HEK293 (cell line): Measurements from ENCODE around the gene DAGLA.

Source experiments
- CTCF ChIA-PET: fragments of 350-600 bp; formaldehyde crosslinking; extraction: SDS; loops from one replicate; lab custom pipeline; 2021; ENCODE audit warnings: antibody characterized with exemption; lab: Yijun Ruan, JAX
- POLR2A ChIA-PET: fragments of 300-600 bp; formaldehyde crosslinking; extraction: SDS; loops from one replicate; lab custom pipeline; 2020; ENCODE audit warnings: antibody characterized with exemption, inconsistent platforms; lab: Yijun Ruan, JAX
- H3K27ac ChIP-seq: fragments of 200-500 bp; sonication (Bioruptor generic); 2 replicates; pipeline ENCODE4 v1.5.1; 2014; ENCODE audit warnings: low read depth, low read length, control low read depth, inconsistent platforms; ENCODE audit errors: extremely low read depth
- H3K36me3 ChIP-seq, 2 experiments: fragments of 200-500 bp in 1 of 2; sonication (Bioruptor generic) in 1 of 2; 1 replicate in 1 of 2; 2 replicates in 1 of 2; pipeline ENCODE4 v1.5.1; 2014 to 2017; ENCODE audit warnings: inconsistent platforms in 2 of 2, low read length in 2 of 2; ENCODE audit not compliant: control insufficient read depth in 2 of 2, insufficient read depth in 1 of 2
- H3K4me1 ChIP-seq: fragments of 200-500 bp; sonication (Bioruptor generic); 2 replicates; pipeline ENCODE4 v1.5.1; 2014; ENCODE audit warnings: mild to moderate bottlenecking, low read length, inconsistent platforms; ENCODE audit not compliant: control insufficient read depth, insufficient read depth
- H3K4me3 ChIP-seq: 2 replicates; pipeline ENCODE4 v1.5.1; 2011; ENCODE audit warnings: low read depth, mild to moderate bottlenecking, control low read depth, low read length, moderate library complexity
- H3K9me3 ChIP-seq: fragments of 200-500 bp; sonication (Bioruptor generic); 2 replicates; pipeline ENCODE4 v1.5.1; 2014; ENCODE audit warnings: low read depth, low read length, inconsistent platforms; ENCODE audit not compliant: control insufficient read depth, insufficient read depth
- AEBP2 ChIP-seq: fragments of 450-650 bp; formaldehyde crosslinking; IDR thresholded peaks from 2 replicates; pipeline ENCODE4 v1.5.1; 2016; ENCODE audit warnings: missing biosample characterization, missing genetic modification characterization, borderline replicate concordance
- FEZF1 ChIP-seq: fragments of 450-650 bp; formaldehyde crosslinking; IDR thresholded peaks from 2 replicates; pipeline ENCODE4 v1.5.1; 2016; ENCODE audit warnings: missing biosample characterization, missing genetic modification characterization
- KLF9 ChIP-seq: fragments of 450-650 bp; formaldehyde crosslinking; IDR thresholded peaks from 2 replicates; pipeline ENCODE4 v1.5.1; 2016; ENCODE audit warnings: missing biosample characterization, missing genetic modification characterization, low read depth
- PRDM4 ChIP-seq: fragments of 450-650 bp; formaldehyde crosslinking; IDR thresholded peaks from 2 replicates; pipeline ENCODE4 v1.5.1; 2017; ENCODE audit warnings: missing biosample characterization, missing genetic modification characterization
- RBAK ChIP-seq: fragments of 450-650 bp; formaldehyde crosslinking; IDR thresholded peaks from 2 replicates; pipeline ENCODE4 v1.5.1; 2016; ENCODE audit warnings: missing biosample characterization, missing genetic modification characterization
- ZBTB11 ChIP-seq: fragments of 450-650 bp; formaldehyde crosslinking; conservative IDR thresholded peaks from 2 replicates; pipeline ENCODE4 v1.5.1; 2016; ENCODE audit warnings: low read depth, missing biosample characterization, missing genetic modification characterization
- ZBTB17 ChIP-seq: fragments of 450-650 bp; formaldehyde crosslinking; IDR thresholded peaks from 2 replicates; pipeline ENCODE4 v1.5.1; 2016; ENCODE audit warnings: missing biosample characterization, missing genetic modification characterization
- ZBTB8A ChIP-seq: fragments of 450-650 bp; formaldehyde crosslinking; IDR thresholded peaks from 2 replicates; pipeline ENCODE4 v1.5.1; 2016; ENCODE audit warnings: missing biosample characterization, missing genetic modification characterization
- ZNF146 ChIP-seq: fragments of 450-650 bp; formaldehyde crosslinking; IDR thresholded peaks from 2 replicates; pipeline ENCODE4 v1.5.1; 2016; ENCODE audit warnings: missing biosample characterization, missing genetic modification characterization
- ZNF157 ChIP-seq: fragments of 450-650 bp; formaldehyde crosslinking; IDR thresholded peaks from 2 replicates; pipeline ENCODE4 v1.5.1; 2016; ENCODE audit warnings: missing biosample characterization, missing genetic modification characterization
- ZNF16 ChIP-seq: fragments of 450-650 bp; formaldehyde crosslinking; IDR thresholded peaks from 2 replicates; pipeline ENCODE4 v1.5.1; 2016; ENCODE audit warnings: low read depth, missing biosample characterization, missing genetic modification characterization
- ZNF169 ChIP-seq: fragments of 450-650 bp; formaldehyde crosslinking; IDR thresholded peaks from 2 replicates; pipeline ENCODE4 v1.5.1; 2016; ENCODE audit warnings: missing biosample characterization, missing genetic modification characterization
- ZNF214 ChIP-seq: fragments of 450-650 bp; formaldehyde crosslinking; IDR thresholded peaks from 2 replicates; pipeline ENCODE4 v1.5.1; 2017; ENCODE audit warnings: missing biosample characterization, mild to moderate bottlenecking, missing genetic modification characterization, borderline replicate concordance
- ZNF280C ChIP-seq: fragments of 450-650 bp; formaldehyde crosslinking; IDR thresholded peaks from 2 replicates; pipeline ENCODE4 v1.5.1; 2016; ENCODE audit warnings: missing biosample characterization, missing genetic modification characterization
- ZNF362 ChIP-seq: fragments of 450-650 bp; formaldehyde crosslinking; IDR thresholded peaks from 2 replicates; pipeline ENCODE4 v1.5.1; 2016; ENCODE audit warnings: missing biosample characterization, missing genetic modification characterization
- ZNF394 ChIP-seq: fragments of 450-650 bp; formaldehyde crosslinking; IDR thresholded peaks from 2 replicates; pipeline ENCODE4 v1.5.1; 2016; ENCODE audit warnings: missing biosample characterization, missing genetic modification characterization, mild to moderate bottlenecking, moderate library complexity, borderline replicate concordance
- ZNF473 ChIP-seq: fragments of 450-650 bp; formaldehyde crosslinking; IDR thresholded peaks from 2 replicates; pipeline ENCODE4 v1.5.1; 2017; ENCODE audit warnings: missing biosample characterization, missing genetic modification characterization
- ZNF48 ChIP-seq: fragments of 450-650 bp; formaldehyde crosslinking; IDR thresholded peaks from 2 replicates; pipeline ENCODE4 v1.5.1; 2016; ENCODE audit warnings: missing biosample characterization, missing genetic modification characterization
- ZNF549 ChIP-seq: fragments of 450-650 bp; IDR thresholded peaks from 2 replicates; pipeline ENCODE4 v1.5.1; 2018; ENCODE audit warnings: missing biosample characterization, missing genetic modification characterization, mild to moderate bottlenecking, inconsistent platforms, moderate library complexity
- ZNF555 ChIP-seq: fragments of 450-650 bp; formaldehyde crosslinking; conservative IDR thresholded peaks from 2 replicates; pipeline ENCODE4 v1.5.1; 2017; ENCODE audit warnings: missing biosample characterization, mild to moderate bottlenecking, missing genetic modification characterization, inconsistent platforms
- ZNF664 ChIP-seq: fragments of 450-650 bp; formaldehyde crosslinking; IDR thresholded peaks from 2 replicates; pipeline ENCODE4 v1.5.1; 2016; ENCODE audit warnings: missing biosample characterization, missing genetic modification characterization
- ZNF677 ChIP-seq: fragments of 450-650 bp; IDR thresholded peaks from 2 replicates; pipeline ENCODE4 v1.5.0; 2018; ENCODE audit warnings: missing biosample characterization, mild to moderate bottlenecking, missing genetic modification characterization, moderate library complexity

DAGLA gene

GRCh38 chr11:61737636-61738386 is 57.6 kb downstream of the DAGLA start (continued):
- no peak for TF ChIP-seq ZNF394 (tag by site-specific recombination)
- no peak for TF ChIP-seq KLF9
- no peak for TF ChIP-seq ZNF664
- TF ChIP-seq RBAK (tag by site-specific recombination) = no peak
- TF ChIP-seq ZNF48 (tag by site-specific recombination) = no peak
- TF ChIP-seq ZNF549 (tag by site-specific recombination) = no peak
- no peak for TF ChIP-seq ZBTB8A (tag by site-specific recombination)
- TF ChIP-seq ZNF555 (tag by site-specific recombination) = no peak
- TF ChIP-seq ZBTB17 (tag by site-specific recombination) = no peak

GRCh38 chr11:61738776-61739175 is 58.6 kb downstream of the DAGLA start:
- H3K36me3 ChIP-seq = peaks cover 0 to 64% of the 10 kb centered on the region in 2 experiments; a peak in 1 of 3 replicates
- H3K9me3 ChIP-seq = no peaks in the 10 kb centered on the region
- no peaks in the 10 kb centered on the region for H3K4me1 ChIP-seq
- POLR2A ChIA-PET = no interaction called here
- H3K4me3 ChIP-seq = no peak overlapping the region
- no peak overlapping the region for H3K27ac ChIP-seq
- TF ChIP-seq ZNF146 (tag by site-specific recombination) = no peak
- TF ChIP-seq, all 188 proteins: peak for 0
- CTCF ChIA-PET = interaction anchor here (0.6 to 3.2 kb wide), 2 partner anchors 11 to 108 kb away, joined by 6 to 34 read pairs; no protein-coding TSS in a partner anchor

GRCh38 chr11:61739413-61739812 is 59.2 kb downstream of the DAGLA start:
- Histone ChIP-seq H3K27ac (no peak overlapping the region), H3K9me3 (no peaks in the 10 kb centered on the region), H3K4me1 (no peaks in the 10 kb centered on the region), H3K36me3 (peaks cover 0 to 64% of the 10 kb centered on the region in 2 experiments; a peak in 1 of 3 replicates), H3K4me3 (no peak overlapping the region)
- ChIA-PET POLR2A (no interaction called here), CTCF (interaction anchor here (3.2 kb wide), 1 partner anchor 10 kb away, joined by 34 read pairs; no protein-coding TSS in a partner anchor)
- TF ChIP-seq AEBP2 = no peak
- TF ChIP-seq ZNF16 (tag by site-specific recombination) = no peak
- no peak for TF ChIP-seq ZNF362 (tag by site-specific recombination)
- TF ChIP-seq ZNF214 (tag by site-specific recombination) = no peak
- no peak for TF ChIP-seq ZNF473 (tag by site-specific recombination)
- no peak for TF ChIP-seq PRDM4
- TF ChIP-seq ZNF677 (tag by site-specific recombination) = no peak
- no peak for TF ChIP-seq FEZF1
- TF ChIP-seq ZBTB11 (tag by site-specific recombination) = no peak
- no peak for TF ChIP-seq ZNF157 (tag by site-specific recombination)
- no peak for TF ChIP-seq ZNF169 (tag by site-specific recombination)
- TF ChIP-seq ZNF280C (tag by site-specific recombination) = no peak
